ENCODE data around the gene KLF11.

KLF11 gene

GRCh38 chr2:10083046-10083445 is 39.7 kb downstream of the KLF11 start:
- no peak for TF ChIP-seq EZH2phosphoT487 (IDR thresholded peaks at IDR 0.05; ENCODE audit: borderline replicate concordance)
- TF ChIP-seq, protein P1, sequence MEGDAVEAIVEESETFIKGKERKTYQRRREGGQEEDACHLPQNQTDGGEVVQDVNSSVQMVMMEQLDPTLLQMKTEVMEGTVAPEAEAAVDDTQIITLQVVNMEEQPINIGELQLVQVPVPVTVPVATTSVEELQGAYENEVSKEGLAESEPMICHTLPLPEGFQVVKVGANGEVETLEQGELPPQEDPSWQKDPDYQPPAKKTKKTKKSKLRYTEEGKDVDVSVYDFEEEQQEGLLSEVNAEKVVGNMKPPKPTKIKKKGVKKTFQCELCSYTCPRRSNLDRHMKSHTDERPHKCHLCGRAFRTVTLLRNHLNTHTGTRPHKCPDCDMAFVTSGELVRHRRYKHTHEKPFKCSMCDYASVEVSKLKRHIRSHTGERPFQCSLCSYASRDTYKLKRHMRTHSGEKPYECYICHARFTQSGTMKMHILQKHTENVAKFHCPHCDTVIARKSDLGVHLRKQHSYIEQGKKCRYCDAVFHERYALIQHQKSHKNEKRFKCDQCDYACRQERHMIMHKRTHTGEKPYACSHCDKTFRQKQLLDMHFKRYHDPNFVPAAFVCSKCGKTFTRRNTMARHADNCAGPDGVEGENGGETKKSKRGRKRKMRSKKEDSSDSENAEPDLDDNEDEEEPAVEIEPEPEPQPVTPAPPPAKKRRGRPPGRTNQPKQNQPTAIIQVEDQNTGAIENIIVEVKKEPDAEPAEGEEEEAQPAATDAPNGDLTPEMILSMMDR (conservative IDR thresholded peaks at IDR 0.05; ENCODE audit: low read length), result no peak
- peaks cover 11% of the 10 kb centered on the region for H3K4me1 ChIP-seq (ENCODE audit: insufficient read depth, low read length, poor library complexity, severe bottlenecking)
- H2AFZ ChIP-seq (ENCODE audit: low read length), result no peak overlapping the region
- H3K9me2 ChIP-seq (replicated peaks; ENCODE audit: low read depth, low read length), result no peaks in the 10 kb centered on the region
- H3K4me3 ChIP-seq (ENCODE audit: low read length, poor library complexity, severe bottlenecking), result no peak overlapping the region
- no peaks in the 10 kb centered on the region for H3K36me3 ChIP-seq (ENCODE audit: insufficient read depth, low read length)
- H3K9me3 ChIP-seq (ENCODE audit: insufficient read depth, low read depth, low read length), result no peaks in the 10 kb centered on the region
- no peak overlapping the region for H3K4me2 ChIP-seq (ENCODE audit: low read depth, low read length, poor library complexity, severe bottlenecking)
- no peaks in the 10 kb centered on the region for H3K79me2 ChIP-seq (ENCODE audit: insufficient read depth, low read length)
- no peaks in the 10 kb centered on the region for H4K20me1 ChIP-seq (ENCODE audit: insufficient read depth, low read length, poor library complexity, severe bottlenecking)
- peaks cover 3% of the 10 kb centered on the region; the same call in 1 of the 2 replicates for H3F3A ChIP-seq (ENCODE audit: low read depth)
- H3K27me3 ChIP-seq (ENCODE audit: insufficient read depth, low read length, poor library complexity, severe bottlenecking), result no peaks in the 10 kb centered on the region
- H3K9ac ChIP-seq (ENCODE audit: low read depth, low read length, poor library complexity, severe bottlenecking), result no peak overlapping the region

- Histone ChIP-seq H3K9me3 (ENCODE audit: insufficient read depth, low read depth, low read length) (no peaks in the 10 kb centered on the region), H3K4me1 (ENCODE audit: insufficient read depth, low read length, poor library complexity, severe bottlenecking) (peaks cover 11% of the 10 kb centered on the region), H3K79me2 (ENCODE audit: insufficient read depth, low read length) (no peaks in the 10 kb centered on the region), H3K9me2 (replicated peaks; ENCODE audit: low read depth, low read length) (no peaks in the 10 kb centered on the region), H3K4me3 (ENCODE audit: low read length, poor library complexity, severe bottlenecking) (no peak overlapping the region), H3F3A (ENCODE audit: low read depth) (peaks cover 3% of the 10 kb centered on the region; the same call in 1 of the 2 replicates), H3K36me3 (ENCODE audit: insufficient read depth, low read length) (no peaks in the 10 kb centered on the region), H3K4me2 (ENCODE audit: low read depth, low read length, poor library complexity, severe bottlenecking) (no peak overlapping the region), H2AFZ (ENCODE audit: low read length) (no peak overlapping the region), H4K20me1 (ENCODE audit: insufficient read depth, low read length, poor library complexity, severe bottlenecking) (no peaks in the 10 kb centered on the region), H3K9ac (ENCODE audit: low read depth, low read length, poor library complexity, severe bottlenecking) (no peak overlapping the region), H3K27me3 (ENCODE audit: insufficient read depth, low read length, poor library complexity, severe bottlenecking) (no peaks in the 10 kb centered on the region)
- TF ChIP-seq, protein P1 (conservative IDR thresholded peaks at IDR 0.05; ENCODE audit: low read length), result no peak
- TF ChIP-seq EZH2phosphoT487 (IDR thresholded peaks at IDR 0.05; ENCODE audit: borderline replicate concordance), result no peak
These were observed 40.4 kb downstream of the KLF11 start for GRCh38 chr2:10083692-10084211.

DNA sequence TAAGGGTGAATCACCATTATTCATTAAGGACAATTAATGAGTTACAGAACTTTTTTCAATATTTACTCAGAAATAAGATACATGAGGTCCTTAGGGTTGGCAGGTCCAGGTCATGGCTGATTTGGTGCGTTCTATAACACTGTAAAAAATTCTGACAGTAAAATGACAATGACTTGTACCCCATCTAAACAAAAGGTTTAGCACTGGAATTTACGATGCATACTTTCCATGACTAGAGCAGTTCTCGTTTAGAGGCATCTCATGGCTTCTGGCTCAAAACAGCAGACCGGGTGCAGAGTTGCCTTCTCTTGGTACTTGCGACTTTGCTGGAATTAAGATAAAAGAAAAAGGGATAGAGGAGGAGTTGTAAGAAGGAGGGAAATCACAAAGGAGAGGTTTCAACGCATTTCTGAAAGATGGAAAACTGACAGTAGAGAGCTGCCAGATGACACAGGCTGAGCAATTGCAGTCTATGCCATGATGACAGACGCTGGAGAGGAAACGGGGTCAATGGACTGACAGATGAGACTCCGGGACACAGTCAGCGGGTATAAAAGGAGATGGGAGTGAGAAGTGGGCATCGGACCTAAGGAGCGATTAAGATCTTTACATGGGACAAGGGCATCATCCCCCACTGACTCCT is 41.0 kb downstream of the KLF11 start:
- Histone ChIP-seq H3K4me3 (ENCODE audit: low read length, poor library complexity, severe bottlenecking) (no peak overlapping the region), H3K9ac (ENCODE audit: low read depth, low read length, poor library complexity, severe bottlenecking) (no peak overlapping the region), H3K9me3 (ENCODE audit: insufficient read depth, low read depth, low read length) (no peaks in the 10 kb centered on the region), H3K36me3 (ENCODE audit: insufficient read depth, low read length) (no peaks in the 10 kb centered on the region), H3K4me1 (ENCODE audit: insufficient read depth, low read length, poor library complexity, severe bottlenecking) (peaks cover 11% of the 10 kb centered on the region), H3K79me2 (ENCODE audit: insufficient read depth, low read length) (no peaks in the 10 kb centered on the region), H3K4me2 (ENCODE audit: low read depth, low read length, poor library complexity, severe bottlenecking) (no peak overlapping the region), H2AFZ (ENCODE audit: low read length) (no peak overlapping the region), H3K27me3 (ENCODE audit: insufficient read depth, low read length, poor library complexity, severe bottlenecking) (no peaks in the 10 kb centered on the region), H3F3A (ENCODE audit: low read depth) (peaks cover 3% of the 10 kb centered on the region; the same call in 1 of the 2 replicates), H4K20me1 (ENCODE audit: insufficient read depth, low read length, poor library complexity, severe bottlenecking) (no peaks in the 10 kb centered on the region), H3K9me2 (replicated peaks; ENCODE audit: low read depth, low read length) (no peaks in the 10 kb centered on the region)
- TF ChIP-seq EZH2phosphoT487 (IDR thresholded peaks at IDR 0.05; ENCODE audit: borderline replicate concordance), result no peak
- TF ChIP-seq, protein P1 (conservative IDR thresholded peaks at IDR 0.05; ENCODE audit: low read length), result no peak

All from Loucy (cell line).